Kidney tubule cell (primary cell): Measurements from ENCODE around the gene NTMT2.
A peak's percentile ranks its signal among the peaks of the same experiment; 100 is the strongest.

Experiments used
- DNase-seq: peaks from one replicate; pipeline ENCODE4 v3.0.0-alpha.2; 2018; ENCODE audit warnings: low spot score

Gene NTMT2

DNA sequence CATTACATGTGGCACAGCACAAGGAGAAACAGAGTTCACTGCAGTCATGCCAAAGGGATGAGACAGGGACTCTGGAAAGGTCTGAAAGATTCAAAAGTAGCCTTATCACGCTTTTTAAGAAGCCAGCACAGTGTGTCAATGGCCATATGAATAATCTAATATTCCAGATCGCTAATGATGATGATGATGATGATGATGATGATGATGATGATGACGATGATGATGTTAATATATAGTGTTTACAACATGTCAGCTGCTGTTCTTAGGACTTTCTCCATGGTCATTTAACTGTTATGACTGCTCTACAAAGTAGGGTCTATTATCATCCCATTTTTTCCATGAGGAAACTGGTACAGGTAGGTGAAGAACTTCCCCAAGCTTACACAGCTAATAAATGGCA, 64.4 kb downstream of the NTMT2 start:
- no peak for DNase-seq

DNA sequence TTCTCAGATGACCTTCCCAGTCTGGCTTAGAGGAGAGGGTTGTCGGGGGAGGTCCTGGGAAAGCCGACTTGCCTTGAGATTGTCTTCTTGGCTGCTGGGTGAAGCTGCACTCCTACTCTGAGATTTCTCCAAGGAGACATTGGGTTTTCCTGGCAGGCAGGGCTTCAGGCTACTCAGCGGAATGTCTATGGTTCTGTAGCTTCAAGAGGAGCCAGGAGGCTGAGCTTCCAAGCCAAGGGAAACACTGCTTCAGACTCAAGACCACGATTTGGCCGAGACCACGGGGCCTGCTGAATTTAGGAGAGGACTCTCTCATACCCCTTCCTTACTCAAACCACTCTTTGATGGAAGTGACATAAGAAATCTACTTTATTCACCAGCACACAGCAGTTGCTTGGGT, 67.8 kb downstream of the NTMT2 start:
- no peak for DNase-seq

DNA sequence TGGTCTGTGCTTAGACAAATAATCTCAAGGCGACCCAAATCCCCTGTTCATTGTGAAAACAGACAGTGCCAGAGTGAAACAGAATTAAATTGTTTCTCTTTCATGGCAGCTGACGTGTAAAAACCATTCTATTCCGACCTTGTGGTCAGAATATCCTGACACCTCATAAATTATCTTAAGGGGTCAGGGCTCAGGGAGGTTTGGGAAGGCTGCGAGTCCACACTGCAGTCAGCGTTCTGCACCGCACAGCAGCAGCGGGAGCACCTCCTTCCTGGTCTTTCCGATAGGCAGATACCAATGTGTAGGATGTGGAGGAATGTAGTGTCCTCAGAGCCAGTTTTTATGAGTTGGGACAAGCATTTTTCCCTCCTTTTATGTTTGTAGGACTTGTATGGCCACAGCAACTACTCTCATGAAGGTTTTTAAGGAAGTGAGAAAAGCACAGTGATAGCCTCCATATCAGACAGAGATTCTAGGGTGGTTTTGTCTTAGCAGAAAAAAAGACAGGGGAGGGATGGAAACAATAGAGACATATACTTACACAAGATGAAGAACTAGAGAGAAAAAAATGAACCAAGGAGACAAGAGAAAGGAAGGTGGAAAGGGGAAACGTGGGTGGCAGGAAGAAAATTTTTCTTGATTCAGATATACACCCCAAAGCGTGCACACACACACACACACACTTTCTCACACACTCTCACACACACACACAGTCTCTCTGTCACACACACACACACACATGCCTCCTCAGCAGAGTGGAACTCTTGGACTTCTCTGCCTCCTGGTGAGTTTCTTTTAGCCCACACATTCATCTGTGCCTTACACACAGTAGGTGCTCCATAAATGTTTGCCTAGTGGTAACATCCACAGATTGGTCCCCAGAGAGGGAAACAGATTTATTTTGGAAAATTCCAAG, 68.6 kb downstream of the NTMT2 start:
- DNase-seq = no peak

DNA sequence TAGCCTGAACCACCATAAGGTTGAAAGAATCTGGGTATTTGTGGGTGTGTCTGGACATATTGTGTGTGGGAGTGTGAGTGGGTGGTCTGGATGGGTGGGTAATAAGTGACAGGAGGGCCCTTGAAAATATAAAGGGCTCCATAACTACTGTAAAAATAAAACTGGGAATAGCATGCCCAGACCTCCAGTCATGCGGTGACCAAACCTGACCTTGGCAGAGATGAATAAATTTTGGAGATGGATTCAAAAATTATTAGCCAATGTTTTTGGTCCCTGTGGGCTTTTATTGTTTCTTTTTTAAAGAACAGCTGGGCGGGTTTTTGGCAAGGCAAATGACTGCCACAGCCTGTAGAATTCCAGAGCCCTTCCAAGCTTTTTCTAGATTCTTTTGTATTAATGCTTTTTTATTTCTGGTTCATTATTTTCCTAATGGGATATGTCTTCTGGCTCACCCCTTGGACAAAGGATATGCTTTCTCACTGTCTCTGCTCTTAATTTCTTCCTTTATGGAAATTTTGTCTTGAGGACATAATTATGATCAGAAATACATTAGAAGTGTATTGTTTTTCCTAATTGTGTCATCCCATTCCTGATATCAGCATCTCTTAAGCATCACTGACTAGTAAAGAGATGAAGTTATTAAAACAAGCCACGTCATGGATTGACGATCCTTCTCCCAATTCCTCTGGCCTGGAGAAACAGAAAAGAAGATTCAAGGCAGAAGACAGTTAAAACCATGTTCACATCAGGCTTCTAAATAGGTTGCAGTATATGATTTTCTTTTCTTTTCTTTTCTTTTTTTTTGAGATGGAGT, 69.5 kb downstream of the NTMT2 start:
- no peak for DNase-seq

DNA sequence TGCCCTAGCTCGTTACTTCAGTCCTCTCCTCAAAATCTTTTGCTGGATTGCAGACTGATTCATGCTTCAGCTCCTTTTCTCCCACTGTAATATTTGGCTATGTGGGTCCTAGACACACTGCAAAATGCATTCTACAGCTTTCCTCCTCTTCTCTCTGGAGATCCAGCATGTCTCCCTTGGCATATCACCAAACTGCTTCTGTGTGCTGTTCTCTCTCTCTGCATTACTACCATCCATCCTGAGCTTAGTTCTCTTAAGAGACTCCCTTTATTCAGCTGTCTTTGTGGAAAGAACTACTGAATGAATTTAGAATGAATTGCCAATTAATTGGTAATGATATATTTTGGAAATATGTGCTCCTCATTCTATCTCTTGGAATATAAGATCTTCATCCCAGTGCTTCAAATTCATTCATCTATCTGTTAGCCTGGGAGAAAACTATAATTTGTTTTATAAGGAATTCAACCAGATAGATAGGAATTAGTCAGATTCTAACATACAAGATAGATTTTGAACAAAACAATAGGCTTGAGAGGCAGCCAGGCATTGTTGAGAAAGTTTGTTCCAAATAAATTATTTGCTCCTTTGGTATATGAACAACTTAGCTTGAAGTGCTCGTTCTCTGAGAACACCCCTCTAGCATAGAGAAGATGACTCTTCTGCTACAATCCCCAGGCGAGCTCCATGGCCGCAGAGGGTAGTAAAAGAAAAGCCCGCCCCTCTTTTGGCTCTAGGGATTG, 71.9 kb downstream of the NTMT2 start:
- DNase-seq = no peak

DNA sequence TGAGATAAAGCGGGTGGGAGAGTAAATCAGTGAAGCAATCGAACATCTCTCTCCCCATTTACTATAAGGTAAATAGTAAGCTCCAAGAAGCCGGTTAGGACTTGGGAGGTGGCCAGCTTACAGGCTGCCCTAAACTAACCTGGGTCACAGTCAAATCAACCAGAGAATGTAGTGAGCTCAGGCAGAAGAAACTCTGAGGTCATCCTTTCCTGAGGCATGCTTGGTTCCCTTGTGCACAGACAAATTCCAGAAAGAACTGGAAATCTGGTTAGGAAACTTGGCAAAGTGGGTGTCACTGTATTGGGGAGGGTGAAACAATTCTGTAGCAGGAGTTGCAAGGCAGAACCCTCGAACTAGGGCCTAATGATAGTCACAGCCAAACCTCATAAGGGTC, 72.5 kb downstream of the NTMT2 start:
- DNase-seq = peak; percentile 1
